HG03103 (cell line): Measurements from ENCODE around the gene TMEM132D.

Experiments
- ATAC-seq: cut with Tn5 transposase; IDR thresholded peaks from one replicate; pipeline ENCODE4 v1.9.1; 2021; ENCODE audit warnings: low read depth; ENCODE audit not compliant: unreplicated experiment

Gene TMEM132D

DNA sequence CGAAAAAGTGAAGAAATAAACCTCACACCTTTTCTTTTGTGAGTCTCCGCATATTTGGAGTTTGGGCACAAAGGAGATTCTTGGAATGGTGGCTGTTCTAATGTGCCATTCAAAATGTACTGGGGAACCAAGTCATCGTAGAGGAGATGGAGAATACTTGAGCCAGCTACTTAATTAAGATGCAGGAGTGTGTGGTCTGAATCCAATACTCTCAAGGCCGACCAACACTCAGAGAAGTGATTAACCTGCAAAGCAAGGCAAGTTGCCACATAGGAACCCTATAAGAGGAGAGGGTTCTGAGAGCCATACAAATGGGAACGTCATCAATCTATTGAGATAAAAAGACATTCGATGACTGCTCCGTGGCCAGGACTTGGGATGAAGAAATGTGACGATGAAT, 603.8 kb downstream of the TMEM132D start:
- ATAC-seq, result no peak

DNA sequence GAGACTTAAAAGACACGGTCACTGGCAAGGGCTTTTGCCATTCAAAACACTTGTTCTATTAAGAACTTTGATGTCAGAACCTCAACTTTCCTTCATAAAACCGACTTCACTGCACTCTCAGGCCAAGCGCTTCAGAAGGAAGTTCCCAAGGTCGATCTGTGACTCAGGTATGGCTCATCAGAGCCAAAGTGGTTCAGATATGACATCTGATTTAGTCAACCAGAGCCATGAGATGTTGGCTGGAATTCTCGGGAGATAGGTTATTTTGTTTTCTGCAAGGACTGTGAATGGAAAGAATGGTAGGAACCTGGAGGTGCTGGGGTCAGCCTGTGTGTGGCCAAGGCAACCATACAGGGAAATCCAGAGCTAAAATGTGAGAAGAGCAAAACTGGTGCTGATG, 604.9 kb downstream of the TMEM132D start:
- ATAC-seq, result no peak

GRCh38 chr12:129296671-129297070, 607.2 kb downstream of the TMEM132D start:
- ATAC-seq, result no peak

GRCh38 chr12:129294868-129295267, 609.0 kb downstream of the TMEM132D start:
- no peak for ATAC-seq

- ATAC-seq, result no peak
Observed at GRCh38 chr12:129279771-129280170, 624.1 kb downstream of the TMEM132D start.

GRCh38 chr12:129276361-129277060, 627.3 kb downstream of the TMEM132D start:
- ATAC-seq, result no peak

DNA sequence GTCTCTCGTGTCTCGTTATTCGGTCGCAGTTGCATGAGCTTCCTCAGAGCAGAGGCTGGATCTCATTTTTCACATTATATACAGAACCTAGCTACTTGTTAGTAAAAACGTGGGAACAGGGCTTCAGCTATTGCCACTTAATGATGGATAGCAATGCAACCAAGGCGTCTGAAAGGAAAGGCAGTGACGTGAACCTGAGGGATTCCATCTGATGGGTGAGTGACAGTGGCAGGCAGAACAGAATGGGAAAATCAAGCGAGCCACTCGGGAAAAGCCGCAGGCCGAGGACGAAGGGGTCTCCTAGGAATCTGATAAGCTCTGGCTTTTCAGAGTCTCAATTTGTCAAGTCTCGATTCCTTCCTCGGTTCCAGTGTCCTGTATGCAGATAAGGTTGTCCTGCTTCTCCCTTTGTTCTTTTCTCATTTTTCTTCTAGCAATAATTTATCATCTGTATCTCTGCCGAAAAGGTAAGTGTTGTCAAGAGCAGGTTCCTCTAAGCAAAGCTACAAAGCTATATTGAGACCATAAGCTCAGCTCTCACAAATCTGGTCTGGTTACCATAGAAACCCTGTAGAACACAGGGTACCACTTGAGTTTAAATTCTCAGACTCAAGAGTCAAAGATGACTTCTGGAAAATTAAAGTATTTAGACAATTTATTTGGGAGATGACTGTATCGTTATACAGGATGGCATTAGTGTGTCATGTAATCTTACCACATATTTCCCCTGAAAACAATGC, 633.9 kb downstream of the TMEM132D start:
- no peak for ATAC-seq

DNA sequence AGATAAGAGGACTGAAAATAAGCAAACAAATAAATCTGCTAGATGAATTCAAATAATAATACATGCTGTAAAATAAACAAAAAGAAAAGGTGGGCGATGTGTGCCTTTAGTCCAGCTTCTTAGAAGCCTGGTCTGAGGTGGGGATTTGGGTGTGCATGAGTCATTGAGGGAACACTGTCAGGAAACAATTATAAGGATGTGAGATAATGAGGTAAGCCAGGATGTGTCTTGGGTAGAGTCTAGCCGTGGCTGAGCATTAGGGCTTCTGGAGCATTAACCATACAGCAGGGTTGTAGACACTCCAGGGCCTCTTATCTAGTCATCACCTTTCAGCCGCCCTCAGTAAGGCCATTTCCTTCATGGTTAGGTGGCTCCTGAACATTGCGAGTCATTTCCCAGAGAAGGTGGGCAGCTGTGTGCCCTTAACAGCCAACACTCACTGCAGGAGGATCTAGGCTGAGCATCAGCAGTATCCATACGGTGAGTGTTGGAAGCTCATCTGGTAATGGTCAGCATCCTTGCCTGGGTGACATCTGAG, 645.0 kb downstream of the TMEM132D start:
- no peak for ATAC-seq

DNA sequence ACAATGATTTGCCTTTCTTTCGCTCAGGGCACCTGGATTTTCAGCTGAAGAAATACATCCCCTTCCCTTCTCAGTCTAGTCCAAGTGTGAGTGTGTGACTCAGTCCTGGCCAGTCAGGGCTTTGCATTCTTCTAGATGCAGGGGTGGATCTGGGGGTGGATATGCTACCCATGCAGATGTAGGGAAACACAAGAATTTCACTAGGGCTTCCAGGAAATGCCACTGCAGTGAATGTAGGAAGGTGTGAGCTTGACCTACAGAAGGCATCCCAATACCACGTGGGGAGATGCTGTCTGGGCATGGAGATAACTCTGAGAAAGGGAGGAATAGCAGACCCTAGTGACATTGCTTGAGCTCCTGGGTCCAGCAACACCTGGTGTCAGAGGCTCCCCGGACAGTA, 646.3 kb downstream of the TMEM132D start:
- ATAC-seq, result no peak

DNA sequence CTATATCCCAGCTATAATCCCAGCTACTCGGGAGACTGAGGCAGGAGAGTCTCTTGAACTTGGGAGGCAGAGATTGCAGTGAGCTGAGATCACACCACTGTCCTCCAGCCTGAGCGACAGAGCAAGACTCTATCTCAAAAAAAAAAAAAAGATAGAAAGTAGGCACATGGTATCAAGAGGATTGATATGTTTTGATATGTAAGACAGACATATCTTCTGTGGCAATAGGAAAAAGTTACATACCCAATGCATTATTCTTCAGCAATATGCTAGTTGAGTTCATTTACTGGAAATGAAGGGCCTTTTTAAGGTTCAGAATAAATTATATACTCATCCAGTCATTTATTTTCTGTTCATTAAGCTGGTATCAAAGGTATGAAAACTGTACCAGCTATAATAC, 657.2 kb downstream of the TMEM132D start:
- ATAC-seq, result no peak

DNA sequence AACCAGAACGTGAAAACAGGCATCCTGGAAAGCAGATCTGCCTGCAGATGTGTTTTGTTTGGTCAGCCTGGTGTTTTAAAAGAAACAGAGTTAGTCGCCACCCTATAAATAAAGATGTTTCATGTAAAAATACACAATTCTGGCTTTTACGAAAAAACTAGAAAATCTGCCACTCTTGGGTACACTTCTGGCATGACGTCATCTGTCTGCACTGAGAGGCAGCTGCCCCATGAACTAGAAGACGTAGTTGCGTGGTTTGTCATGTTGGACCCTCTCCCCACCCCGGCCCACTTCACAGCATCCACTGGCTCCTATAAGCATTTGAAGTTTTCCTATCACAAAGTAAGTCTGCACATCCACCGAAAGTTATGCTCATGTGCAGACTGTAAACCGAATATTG, 658.1 kb downstream of the TMEM132D start:
- no peak for ATAC-seq

DNA sequence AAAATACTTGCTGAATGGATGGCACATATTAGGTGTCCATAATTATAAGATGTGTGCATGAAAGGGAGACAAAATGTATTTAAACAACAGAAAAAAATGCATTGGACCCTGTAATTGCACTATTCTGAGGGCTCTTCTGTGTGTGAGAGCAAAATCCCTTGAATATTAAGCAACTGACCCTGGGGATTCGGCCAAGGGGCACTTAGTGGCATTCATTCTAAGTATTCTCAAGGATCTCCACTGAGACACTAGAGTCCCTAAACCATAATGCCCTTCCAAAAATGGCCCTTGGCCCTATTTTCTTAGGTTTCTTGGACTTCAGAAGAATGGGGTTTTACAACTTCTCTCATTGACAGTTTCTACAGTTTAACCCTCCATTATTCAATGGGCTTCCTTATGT, 662.0 kb downstream of the TMEM132D start:
- ATAC-seq, result no peak

- no peak for ATAC-seq
Observed at GRCh38 chr12:129237881-129238280, 665.9 kb downstream of the TMEM132D start.

GRCh38 chr12:129234209-129234608, 669.6 kb downstream of the TMEM132D start:
- no peak for ATAC-seq

DNA sequence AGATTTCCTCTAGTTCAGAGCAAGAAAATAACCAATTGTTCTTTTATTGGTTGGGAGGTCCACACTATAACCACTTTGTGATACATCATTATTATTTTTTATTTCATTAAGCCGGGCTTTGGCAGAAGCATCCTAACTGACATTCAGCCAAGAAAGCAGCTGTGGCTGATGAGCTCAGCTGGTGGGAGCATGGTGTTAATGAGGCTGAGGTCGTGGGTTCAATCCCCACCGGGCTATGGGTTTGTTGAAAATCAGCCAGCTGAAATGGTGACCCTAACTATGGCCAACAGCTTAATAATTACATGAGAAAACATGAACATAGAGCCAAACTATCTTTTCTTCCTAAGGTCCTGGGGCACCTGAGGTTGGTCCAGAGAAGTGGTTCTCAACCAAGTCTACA, 672.3 kb downstream of the TMEM132D start:
- ATAC-seq, result no peak

DNA sequence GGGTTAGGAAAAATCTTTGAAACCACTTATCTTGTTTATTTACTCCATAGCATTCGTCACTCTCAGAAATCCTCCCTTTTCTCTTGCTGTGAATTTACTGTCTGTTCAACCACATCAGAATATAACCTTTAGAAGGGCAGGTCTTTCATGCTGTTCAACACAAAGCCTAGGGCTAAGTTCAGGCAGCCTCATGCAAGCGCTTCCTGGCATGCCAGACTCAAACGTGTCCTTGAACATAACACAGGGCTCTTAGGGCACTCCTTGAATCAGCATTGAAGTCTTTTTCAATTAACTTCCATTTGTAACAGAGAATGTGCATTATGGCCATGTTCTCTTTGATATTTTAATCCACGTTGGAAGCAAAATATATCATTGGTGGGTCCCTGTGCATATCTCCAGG, 672.8 kb downstream of the TMEM132D start:
- no peak for ATAC-seq

DNA sequence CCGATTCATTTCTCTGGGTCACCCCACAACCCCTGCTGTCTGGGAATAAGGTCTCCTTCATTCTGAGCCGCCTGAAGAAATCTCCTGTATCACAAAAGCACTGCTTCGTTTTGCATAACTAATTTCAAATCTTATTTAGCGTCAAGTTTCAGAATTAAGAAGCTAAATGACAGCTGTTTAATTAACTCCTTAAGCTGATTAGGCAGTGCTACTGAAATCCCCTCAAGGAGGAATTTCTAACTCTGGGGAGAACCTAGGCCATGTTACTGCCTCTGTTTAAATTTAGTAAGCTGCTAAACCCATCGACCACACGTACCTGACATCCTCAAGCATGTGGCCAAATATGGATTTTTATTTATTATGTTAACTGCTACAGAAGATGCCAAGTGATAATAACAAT, 677.0 kb downstream of the TMEM132D start:
- no peak for ATAC-seq

- no peak for ATAC-seq
Observed at GRCh38 chr12:129226005-129226404, 677.8 kb downstream of the TMEM132D start.

- no peak for ATAC-seq
Observed at GRCh38 chr12:129215556-129215955, 688.3 kb downstream of the TMEM132D start.

GRCh38 chr12:129213551-129213950, 690.3 kb downstream of the TMEM132D start:
- no peak for ATAC-seq

- no peak for ATAC-seq
Observed at GRCh38 chr12:129211862-129212630, 691.8 kb downstream of the TMEM132D start.
